ENCODE results near the gene RBBP5. TPM values are rescaled to one million over a fixed set of nuclear protein-coding genes. Genes with fewer than 3 reads are reported as not detected.

Gene RBBP5
- total RNA-seq, 1 experiment from 2014 or later = 24.5 TPM

GRCh38 chr1:205074513-205074912 lies 47.3 kb downstream of the RBBP5 start:
- TF ChIP-seq RAD21 (IDR thresholded peaks at IDR 0.05; ENCODE audit: low read depth) (no peak), CBX3 (IDR thresholded peaks at IDR 0.05; ENCODE audit: low read depth) (no peak), EZH2 (IDR thresholded peaks at IDR 0.05) (no peak), ZBTB33 (IDR thresholded peaks at IDR 0.05; ENCODE audit: extremely low read depth, insufficient replicate concordance, low read length) (no peak), TCF7L2 (IDR thresholded peaks at IDR 0.05; ENCODE audit: borderline replicate concordance, extremely low read depth, insufficient read depth, insufficient read length) (no peak), POLR2A (IDR thresholded peaks at IDR 0.05; ENCODE audit: borderline replicate concordance, extremely low read depth, insufficient read depth, insufficient read length) (no peak), SP1 (IDR thresholded peaks at IDR 0.05; ENCODE audit: low read depth) (no peak), ATF3 (IDR thresholded peaks at IDR 0.05) (no peak)
- Histone ChIP-seq H3K27ac (ENCODE audit: low read depth, low read length) (no peak overlapping the region), H3K9me2 (ENCODE audit: insufficient read depth) (no peaks in the 10 kb centered on the region), H3K9ac (ENCODE audit: low read length) (no peak overlapping the region), H2AFZ (ENCODE audit: low read depth, low read length, poor library complexity, severe bottlenecking) (no peak overlapping the region), H3K4me1 (ENCODE audit: control insufficient read depth in 1 of 2, insufficient read depth in 2 of 2, low read length in 2 of 2) (no peaks in the 10 kb centered on the region), H3K79me2 (ENCODE audit: insufficient read depth, low read length) (no peaks in the 10 kb centered on the region), H4K20me1 (ENCODE audit: insufficient read depth) (no peaks in the 10 kb centered on the region), H3K4me3 (replicated peaks in 1 of 2; ENCODE audit: low read depth in 1 of 2, low read length in 2 of 2) (no peak overlapping the region), H3K27me3 (ENCODE audit: insufficient read depth, low read length) (no peaks in the 10 kb centered on the region), H3K4me2 (ENCODE audit: low read length) (no peak overlapping the region), H3K36me3 (ENCODE audit: control insufficient read depth in 1 of 2, insufficient read depth in 2 of 2, low read length in 2 of 2) (no peaks in the 10 kb centered on the region), H3K9me3 (ENCODE audit: control insufficient read depth in 1 of 2, insufficient read depth in 1 of 2, low read depth in 1 of 2, low read length in 2 of 2) (no peaks in the 10 kb centered on the region)
- intact Hi-C loops (cut with micrococcal nuclease) = no loop called here
- ATAC-seq (no peak), DNase-seq (ENCODE audit: low read depth, low spot score) (no peak)
- ChIA-PET RAD21 (ENCODE audit: low non-redundant PET in 1 of 2, low total read pairs in 2 of 2, uncharacterized antibody in 2 of 2, unreplicated experiment in 2 of 2) (no interaction called here), POLR2A (interaction anchor here (0.6 kb wide), 1 partner anchor 12 kb away, joined by 3 read pairs; no protein-coding TSS in a partner anchor), CTCF (interaction anchor here (0.6 to 2.4 kb wide), 2 partner anchors 10 to 13 kb away, joined by 4 to 20 read pairs; no protein-coding TSS in a partner anchor)
- no TSS peak for BruUV-seq (replicated peaks)

Measured in HCT116 (cell line).